GM18526 (cell line): ENCODE data around the gene NDUFC1.

Source experiments
- POLR2A ChIP-seq: IDR thresholded peaks from 3 replicates; pipeline ENCODE4 v1.6.1; 2011; ENCODE audit not compliant: insufficient read length; ENCODE audit errors: extremely low read depth

The NDUFC1 gene

DNA sequence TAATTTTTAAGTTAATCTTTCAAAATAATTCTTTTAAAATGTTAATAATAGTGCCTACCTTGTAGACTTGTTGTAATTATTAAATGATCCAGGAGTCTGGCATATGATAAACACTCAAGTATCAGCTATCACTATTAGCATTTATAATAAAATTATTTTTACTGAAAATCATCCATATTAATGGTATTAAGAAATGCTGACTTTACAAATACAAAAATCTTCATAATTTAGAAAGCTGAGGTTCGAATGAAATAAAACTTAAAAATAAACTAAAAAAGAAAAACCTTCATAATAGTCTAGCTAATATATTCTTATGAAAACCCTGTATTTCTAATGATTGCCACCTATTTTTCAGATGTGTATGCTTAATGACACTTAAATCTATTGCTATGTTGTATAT lies 27.5 kb downstream of the NDUFC1 start:
- no peak for TF ChIP-seq POLR2A

DNA sequence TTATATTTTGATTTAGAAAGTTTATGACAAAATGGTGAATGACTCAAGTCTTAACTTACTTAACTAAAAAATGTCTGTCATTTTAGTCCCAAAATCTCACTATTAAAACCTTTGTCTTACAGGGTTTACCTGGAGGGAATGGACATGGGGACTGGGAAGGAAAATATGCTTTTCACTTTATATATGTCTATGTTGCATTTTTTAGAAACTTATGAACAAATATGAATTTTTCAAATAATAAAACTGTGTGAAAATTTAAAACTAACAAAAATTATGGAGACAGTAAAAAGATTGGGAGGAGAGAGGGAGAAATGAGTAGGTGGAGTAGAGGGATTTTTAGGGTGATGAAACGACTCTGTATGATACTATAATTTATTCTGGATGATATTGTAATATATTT lies 28.4 kb downstream of the NDUFC1 start:
- no peak for TF ChIP-seq POLR2A

DNA sequence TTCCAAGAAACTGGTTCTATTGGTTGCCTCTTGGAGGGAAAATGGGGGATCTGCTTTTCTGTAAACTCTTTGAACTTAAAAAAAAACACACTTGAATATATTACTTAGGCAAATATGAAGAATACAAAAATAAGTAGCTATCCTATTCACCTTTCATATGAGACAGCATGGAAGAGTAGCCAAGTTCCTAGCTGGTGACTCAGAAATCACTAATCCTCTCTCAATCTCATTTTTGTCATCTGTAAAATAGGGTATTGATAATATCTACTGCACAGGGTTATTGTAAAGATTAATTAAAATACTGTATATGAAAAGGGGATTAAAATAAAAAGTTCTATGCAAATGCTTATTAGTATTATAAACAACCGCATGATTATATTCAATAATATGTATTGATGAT lies 35.0 kb downstream of the NDUFC1 start:
- no peak for TF ChIP-seq POLR2A

DNA sequence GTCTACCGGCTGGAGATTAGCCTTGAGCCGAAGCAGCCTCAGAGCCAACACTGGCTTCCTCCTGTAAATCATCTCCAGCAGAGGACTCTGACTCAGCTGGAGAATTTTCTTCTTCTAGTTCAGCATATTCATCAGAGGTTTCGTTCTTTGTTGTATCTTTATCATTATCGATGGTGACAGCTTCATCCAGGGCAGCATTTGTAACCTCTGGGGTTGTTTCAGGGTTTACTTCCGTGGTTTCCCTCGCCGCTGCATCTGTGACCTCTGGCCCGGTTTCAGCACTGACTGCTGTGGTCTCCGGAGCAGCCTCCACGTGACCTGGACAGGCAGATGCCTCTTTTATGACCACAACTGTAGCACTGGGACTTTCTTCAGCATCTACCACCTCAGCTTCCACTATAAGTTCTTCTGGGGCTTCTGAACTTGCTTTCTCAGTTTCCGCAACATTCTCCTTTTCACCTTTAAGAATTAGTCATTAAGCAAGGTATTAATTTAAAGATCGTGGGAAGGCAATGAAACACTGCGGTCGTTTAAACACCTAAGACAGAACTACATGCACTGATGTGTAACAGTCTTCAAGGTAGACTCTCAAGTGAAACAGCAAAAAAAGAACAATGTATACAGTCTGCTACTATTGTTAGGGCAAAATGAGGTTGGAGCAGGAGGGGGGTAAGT lies 35.6 kb downstream of the NDUFC1 start:
- no peak for TF ChIP-seq POLR2A

DNA sequence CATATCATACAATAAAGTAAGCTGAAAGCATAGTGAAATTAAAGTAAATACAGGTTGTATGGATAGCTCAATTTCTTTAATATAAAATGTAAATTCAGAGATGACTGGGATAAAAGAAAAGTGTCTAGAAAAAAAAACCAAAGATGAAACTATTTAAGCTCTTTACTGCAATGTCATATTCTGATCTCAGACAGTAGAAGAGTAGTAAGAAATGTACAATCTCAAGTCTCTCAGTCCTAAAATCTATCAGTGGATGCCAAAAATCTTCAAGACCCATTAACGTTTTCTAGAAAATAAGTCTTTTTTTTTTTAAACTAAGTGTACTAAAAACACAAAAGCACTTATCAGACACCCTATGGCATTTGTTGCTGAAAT lies 36.1 kb downstream of the NDUFC1 start:
- no peak for TF ChIP-seq POLR2A

DNA sequence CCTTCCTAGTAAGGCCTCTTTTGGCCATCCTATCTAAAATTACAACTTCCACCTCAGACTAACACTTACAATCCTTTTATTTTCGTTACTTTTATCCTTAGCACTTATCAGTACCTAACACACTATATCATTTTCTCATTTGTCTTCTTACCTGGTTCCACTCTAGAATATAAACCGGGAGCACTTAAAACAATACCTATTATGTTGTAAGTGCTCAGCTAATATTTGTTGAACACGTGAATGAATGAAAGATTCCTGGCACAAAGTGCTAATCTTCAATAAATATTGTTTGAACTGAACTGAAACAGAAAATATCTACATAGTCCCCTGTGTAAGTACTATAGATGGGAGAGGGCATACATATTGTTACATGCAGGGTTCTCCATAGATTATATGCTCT lies 36.6 kb downstream of the NDUFC1 start:
- no peak for TF ChIP-seq POLR2A

DNA sequence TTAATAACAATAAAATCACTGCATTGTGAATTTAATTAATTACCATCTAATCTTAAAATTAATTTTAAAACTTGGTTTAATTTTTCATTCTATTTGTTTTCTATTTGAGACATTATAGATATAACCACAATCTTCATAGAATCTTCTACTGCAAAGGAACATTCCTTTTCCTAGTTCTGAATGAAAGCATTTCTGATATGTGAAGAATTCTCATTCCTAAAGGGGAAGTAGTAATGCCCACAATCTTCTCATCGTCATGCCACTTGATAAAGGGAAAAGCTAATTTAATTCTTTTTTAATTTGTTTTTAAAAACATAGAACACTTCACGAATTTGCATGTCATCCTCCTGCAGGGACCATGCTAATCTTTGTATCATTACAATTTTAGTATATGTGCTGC lies 45.9 kb downstream of the NDUFC1 start:
- TF ChIP-seq POLR2A: no peak

DNA sequence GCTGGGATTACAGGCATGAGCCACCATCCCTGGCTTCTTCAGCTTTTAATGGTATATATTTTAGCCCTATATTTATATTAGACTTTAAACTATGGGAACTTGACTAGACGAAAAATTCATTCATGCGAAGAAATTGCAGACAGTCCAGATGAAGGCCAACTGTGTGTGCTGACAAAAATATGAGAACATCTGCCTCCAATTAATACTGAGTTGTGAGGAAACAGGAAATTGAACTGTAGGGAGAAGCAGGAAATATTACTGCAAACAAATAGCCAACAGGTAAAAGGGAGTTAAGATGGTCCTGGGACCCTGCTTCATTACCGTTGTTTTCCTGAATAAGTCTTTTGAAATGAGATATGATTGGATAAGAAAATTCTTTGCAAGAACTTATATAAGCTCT lies 48.6 kb downstream of the NDUFC1 start:
- TF ChIP-seq POLR2A: no peak

DNA sequence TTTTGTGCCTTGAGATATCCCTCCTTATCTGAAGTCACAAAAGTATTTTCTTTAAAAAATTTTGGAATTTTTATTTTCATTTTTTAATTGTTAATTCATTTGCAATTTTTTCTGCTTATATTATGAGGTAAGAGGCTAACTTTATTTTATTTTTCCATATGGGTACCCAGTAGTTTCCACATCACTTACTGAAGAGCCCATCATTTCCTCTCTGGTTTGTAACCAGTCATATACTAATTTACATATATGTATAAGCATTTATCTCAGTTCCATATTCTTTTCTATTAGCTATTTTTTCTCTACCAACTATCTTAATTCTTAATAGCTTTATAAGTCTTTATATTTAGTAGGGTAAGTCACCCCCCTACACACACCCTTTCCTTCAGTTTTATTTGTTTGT lies 49.2 kb downstream of the NDUFC1 start:
- TF ChIP-seq POLR2A: no peak

DNA sequence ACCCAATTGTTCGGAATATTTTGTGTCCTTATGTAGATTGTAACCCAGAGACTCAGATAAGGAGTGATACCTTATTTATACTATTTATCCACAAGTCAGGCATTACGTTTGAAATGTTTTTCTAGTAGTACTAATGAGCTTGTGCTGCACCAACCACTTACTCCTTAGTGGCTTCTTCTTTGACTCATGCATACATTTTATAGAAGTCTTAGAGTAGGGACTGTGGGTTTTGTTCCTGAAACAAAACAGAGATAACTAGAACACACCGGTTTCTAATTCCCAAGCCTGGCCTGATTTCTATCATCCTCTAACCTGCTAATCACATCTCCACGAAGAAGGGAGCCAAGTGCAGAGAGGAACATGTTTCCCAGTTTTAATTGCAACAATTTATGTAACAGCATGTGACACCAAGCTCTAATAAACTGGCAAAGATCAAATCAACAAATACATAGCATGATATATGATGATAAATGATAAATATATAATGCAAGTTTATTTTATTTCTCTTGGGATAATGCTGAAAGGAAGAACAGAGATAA lies 54.5 kb downstream of the NDUFC1 start:
- TF ChIP-seq POLR2A: no peak

DNA sequence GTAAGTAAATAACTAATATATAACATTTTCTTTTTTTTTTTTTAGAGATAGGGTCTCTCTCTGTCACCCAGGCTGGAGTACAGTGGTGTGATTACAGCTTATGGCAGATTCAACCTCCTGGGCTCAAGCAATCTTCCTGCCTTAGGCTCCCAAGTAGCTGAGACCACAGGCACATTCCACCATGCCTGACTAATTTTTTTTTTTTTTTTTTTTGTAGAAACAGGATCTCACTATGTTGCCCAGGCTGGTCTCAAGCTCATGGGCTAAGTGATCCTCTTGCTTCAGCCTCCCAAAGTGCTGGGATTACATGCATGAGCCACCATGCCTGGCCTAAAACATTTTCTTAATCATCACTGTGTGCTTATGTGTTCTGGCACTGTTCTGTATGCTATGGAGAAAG lies 55.0 kb downstream of the NDUFC1 start:
- TF ChIP-seq POLR2A: no peak

DNA sequence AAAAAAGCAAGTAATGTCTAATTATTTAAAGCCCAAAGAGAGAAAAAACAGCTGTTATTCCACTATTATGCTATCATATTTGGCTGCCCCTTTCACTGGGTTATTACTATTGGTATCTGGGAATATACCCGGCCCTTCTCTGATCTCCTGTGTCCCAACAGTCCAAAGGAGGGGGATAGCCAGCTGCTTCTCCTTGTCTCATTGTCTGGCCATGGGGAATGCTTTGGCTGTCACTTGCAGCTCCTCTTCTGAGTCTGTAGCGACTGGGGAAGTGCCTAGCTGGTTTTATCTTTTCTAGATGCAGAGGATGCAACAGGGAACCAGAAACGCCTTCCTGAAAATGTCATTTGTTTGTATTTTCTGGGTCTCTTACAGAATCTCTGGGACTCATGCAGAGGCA lies 56.1 kb downstream of the NDUFC1 start:
- no peak for TF ChIP-seq POLR2A

DNA sequence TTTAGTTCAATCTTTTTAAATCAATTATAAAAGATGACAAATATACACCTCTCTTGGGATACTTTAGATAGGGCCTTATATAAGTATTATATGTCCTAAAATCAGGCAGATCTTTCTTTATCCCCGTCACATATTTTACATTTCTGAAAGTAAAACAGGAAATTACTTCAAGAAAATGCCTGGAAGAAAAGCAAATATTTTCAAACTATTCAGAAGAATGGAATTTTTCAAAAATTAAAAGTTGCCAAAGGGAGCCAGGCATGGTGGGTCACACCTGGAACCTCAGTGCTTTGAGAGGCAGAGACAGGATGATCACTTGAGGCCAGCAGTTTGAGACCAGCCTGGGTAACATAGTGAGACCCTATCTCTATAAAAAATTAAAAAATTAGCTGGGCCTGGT lies 56.7 kb downstream of the NDUFC1 start:
- TF ChIP-seq POLR2A: no peak

DNA sequence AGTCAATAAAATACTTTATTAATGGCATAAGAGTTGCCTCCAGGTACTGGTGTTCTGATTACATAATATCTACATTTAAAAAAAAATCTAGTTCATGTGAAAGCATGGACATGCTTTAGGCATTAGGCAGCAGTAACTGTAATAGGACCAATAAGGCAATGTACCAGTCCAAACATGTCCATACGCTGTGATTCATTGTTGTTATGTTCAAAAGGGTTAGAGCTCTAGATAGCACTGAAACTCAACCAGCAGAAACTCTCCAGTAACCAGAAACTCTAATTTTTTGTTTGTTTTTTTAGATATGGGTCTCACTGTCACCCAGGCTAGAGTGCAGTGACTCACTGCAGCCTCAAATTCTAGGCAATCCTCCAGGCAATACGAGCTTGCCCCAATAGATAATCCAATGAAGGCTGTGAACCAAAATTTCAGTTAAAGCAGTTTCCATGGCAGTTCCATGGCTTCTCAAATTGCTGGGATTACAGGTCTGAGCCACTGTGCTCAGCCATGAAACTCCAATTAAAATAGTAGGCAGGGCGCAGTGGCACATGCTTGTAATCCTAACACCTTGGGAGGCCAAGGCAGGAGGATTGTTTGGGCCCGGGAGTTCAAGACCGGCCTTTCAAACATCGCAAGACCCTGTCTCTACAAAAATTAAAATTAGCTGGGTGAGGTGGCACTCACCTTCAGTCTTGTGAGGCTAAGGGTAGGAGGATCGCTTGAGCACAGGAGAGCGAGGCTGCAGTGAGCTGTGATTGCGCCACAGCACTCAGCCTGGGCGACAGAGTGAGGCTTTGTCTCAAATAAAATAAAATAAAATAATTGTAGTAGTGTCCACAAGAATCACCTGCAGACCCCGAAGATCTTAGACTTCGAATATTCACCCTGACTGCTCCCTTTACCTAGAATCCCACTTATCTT lies 58.6 kb downstream of the NDUFC1 start:
- TF ChIP-seq POLR2A: no peak

DNA sequence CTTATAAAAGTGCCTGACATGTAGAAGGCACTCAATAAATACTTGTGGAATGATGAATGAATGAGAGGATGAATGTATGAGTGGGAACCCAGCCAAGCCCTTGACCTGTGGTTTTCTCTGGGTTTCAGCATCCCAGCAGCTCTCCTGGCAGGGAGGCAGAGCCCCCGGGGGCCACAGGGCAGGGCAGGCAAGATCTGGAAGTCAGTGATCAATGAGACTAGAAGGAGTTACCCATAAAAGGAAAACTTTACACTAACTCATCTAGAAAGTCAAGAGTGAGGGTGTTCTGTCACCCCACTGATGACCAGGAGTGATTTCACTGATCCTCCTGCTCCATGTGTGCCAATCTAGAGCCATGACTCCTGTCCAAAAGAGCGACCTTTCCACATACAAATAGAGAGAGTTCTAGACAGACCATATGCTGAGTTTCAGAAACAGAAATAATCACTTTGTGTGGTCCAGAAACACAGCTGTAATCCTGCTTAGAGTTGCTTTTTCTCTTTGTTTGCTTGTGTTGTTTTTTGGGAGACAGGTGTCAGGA lies 59.7 kb downstream of the NDUFC1 start:
- no peak for TF ChIP-seq POLR2A

DNA sequence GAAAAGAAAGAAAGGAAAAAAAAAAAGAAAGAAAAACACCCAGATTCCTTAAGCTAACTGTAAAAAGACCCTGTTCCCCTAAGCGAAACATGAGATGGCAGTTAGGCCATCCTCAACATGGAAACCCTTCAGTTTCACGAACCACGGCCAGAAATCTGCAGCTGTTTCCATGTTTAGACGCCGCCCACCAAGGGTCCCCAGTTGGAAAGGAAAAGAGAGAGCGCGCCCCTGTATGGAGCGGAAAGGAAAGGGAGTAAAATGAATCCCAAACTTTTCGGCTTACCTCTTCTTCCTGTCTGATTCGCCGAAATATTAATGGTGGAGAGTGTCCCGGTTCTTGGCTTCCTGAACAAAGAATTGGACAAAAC lies 60.5 kb downstream of the NDUFC1 start:
- no peak for TF ChIP-seq POLR2A
